Activated naive CD8-positive, alpha-beta T cell (primary cell): ENCODE measurements around the gene DNAJC15.
A peak's percentile ranks its signal among the peaks of the same experiment; 100 is the strongest.
"Not testable (repeated sequence)": the region's sequence is repeated elsewhere in the genome, so short reads cannot be mapped to it uniquely, and the experiment has no call there.

Experiments
- H3K27ac Mint-ChIP-seq: one replicate; pipeline ENCODE4 v1.8.0; 2021; ENCODE audit warnings: mixed read lengths
- H3K27me3 Mint-ChIP-seq: one replicate; pipeline ENCODE4 v1.8.0; 2021; ENCODE audit warnings: mixed read lengths
- H3K36me3 Mint-ChIP-seq: one replicate; pipeline ENCODE4 v1.8.0; 2021; ENCODE audit warnings: mixed read lengths
- H3K4me1 Mint-ChIP-seq: one replicate; pipeline ENCODE4 v1.8.0; 2021; ENCODE audit warnings: low read depth, mixed read lengths
- H3K4me3 Mint-ChIP-seq: one replicate; pipeline ENCODE4 v1.8.0; 2021; ENCODE audit warnings: mild to moderate bottlenecking, mixed read lengths
- H3K9me3 Mint-ChIP-seq: one replicate; pipeline ENCODE4 v1.8.0; 2021; ENCODE audit warnings: low read depth, mixed read lengths

Gene DNAJC15

DNA sequence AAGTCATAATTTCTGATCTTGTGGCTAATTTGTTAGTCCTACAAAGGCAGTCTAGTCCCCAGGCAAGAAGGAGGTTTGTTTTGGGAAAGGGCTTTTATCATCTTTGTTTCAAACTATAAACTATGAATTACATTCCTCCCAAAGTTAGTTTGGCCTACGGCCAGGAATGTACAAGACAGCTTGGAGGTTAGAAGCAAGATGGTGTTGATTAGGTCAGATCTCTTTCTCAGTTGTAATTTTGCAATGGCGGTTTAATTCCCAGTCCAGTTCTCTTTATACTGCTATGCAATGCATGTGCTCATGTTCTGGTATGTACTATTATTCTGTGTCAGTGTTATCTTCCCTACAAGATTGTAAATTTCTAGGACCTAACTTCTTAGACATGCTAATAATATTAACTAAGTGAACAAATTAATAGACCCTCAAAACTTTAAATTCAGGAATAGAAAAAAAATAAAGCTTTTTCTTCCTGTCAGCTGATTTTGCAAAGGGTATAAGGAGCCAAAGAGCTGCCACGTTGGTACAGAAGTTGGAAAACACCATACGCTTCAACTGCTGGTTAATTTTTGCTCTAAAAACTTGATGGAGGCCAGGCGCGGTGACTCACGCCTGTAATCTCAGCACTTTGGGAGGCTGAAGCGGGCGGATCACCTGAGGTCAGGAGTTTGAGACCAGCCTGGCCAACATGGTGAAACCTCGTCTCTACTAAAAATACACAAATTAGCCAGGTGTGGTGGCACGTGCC is 1.3 kb upstream of the DNAJC15 start:
- H3K4me1 Mint-ChIP-seq: peaks cover 26% of the 10 kb centered on the region
- no peaks in the 10 kb centered on the region for H3K9me3 Mint-ChIP-seq
- H3K4me3 Mint-ChIP-seq: no peak overlapping the region
- no peaks in the 10 kb centered on the region for H3K36me3 Mint-ChIP-seq
- H3K27me3 Mint-ChIP-seq: no peaks in the 10 kb centered on the region
- H3K27ac Mint-ChIP-seq: no peak overlapping the region

GRCh38 chr13:43022934-43023288 is 475 bp upstream of the DNAJC15 start:
- no peaks in the 10 kb centered on the region for H3K27me3 Mint-ChIP-seq
- H3K9me3 Mint-ChIP-seq: no peaks in the 10 kb centered on the region
- peak overlapping the region; percentile 99 for H3K27ac Mint-ChIP-seq

DNA sequence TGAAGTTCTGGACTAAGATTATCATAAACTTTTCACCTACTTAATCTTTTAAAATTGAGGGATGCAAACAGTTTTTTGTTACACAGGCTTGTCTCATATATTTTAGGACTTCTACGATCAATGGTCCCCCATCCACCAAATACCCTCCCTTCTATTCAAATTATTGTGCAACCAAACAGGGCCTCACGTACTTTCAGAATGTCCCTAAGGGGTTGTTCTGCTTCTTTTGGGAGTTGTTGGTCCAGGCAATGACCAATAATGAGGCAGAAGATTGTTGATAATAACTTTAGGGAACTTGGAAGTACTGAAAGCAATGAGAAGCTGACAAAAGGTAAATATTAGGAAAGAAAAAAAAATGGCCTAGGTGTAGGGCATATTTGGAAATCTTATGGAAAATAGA is 2.9 kb downstream of the DNAJC15 start:
- H3K9me3 Mint-ChIP-seq: no peaks in the 10 kb centered on the region
- peaks cover 17% of the 10 kb centered on the region for H3K36me3 Mint-ChIP-seq
- no peaks in the 10 kb centered on the region for H3K27me3 Mint-ChIP-seq
- H3K4me1 Mint-ChIP-seq: peaks cover 53% of the 10 kb centered on the region
- H3K27ac Mint-ChIP-seq: no peak overlapping the region
- peak overlapping the region; percentile 10 for H3K4me3 Mint-ChIP-seq

More at GRCh38 chr13:43022934-43023288, 475 bp upstream of the DNAJC15 start:
- peaks cover 30% of the 10 kb centered on the region for H3K4me1 Mint-ChIP-seq
- H3K4me3 Mint-ChIP-seq: peak overlapping the region; percentile 99
- H3K36me3 Mint-ChIP-seq: peaks cover 2% of the 10 kb centered on the region

DNA sequence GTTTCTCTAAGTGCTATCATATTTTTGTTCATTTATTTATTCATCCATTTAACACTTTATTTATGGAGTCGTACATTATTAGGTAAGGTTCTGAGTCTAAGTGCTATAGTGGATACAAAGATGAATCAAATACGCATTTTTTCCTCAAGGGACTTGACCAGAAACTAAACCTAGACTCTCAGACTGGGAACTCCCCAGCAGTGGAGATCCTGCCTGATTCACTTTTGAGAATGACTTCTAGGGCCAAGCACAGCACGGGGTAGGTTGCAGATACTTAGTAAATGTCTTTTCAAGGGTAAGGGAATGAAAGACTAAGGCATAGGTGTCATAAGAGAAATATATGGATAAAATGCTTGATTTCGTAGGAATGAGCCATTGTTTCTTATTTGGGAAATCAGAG is 7.2 kb downstream of the DNAJC15 start:
- Mint-ChIP-seq H3K4me1 (peaks cover 53% of the 10 kb centered on the region), H3K27me3 (no peaks in the 10 kb centered on the region), H3K36me3 (peaks cover 38% of the 10 kb centered on the region), H3K9me3 (no peaks in the 10 kb centered on the region), H3K27ac (no peak overlapping the region), H3K4me3 (no peak overlapping the region)

GRCh38 chr13:43031881-43032280 is 8.5 kb downstream of the DNAJC15 start:
- Mint-ChIP-seq H3K27ac (no peak overlapping the region), H3K4me3 (no peak overlapping the region), H3K9me3 (no peaks in the 10 kb centered on the region), H3K27me3 (no peaks in the 10 kb centered on the region), H3K4me1 (peaks cover 48% of the 10 kb centered on the region), H3K36me3 (peaks cover 38% of the 10 kb centered on the region)

- Mint-ChIP-seq H3K9me3 (no peaks in the 10 kb centered on the region), H3K27ac (no peak overlapping the region), H3K4me1 (peaks cover 41% of the 10 kb centered on the region), H3K4me3 (no peak overlapping the region), H3K36me3 (peaks cover 34% of the 10 kb centered on the region), H3K27me3 (no peaks in the 10 kb centered on the region)
These were observed 9.7 kb downstream of the DNAJC15 start for GRCh38 chr13:43033038-43033437.

DNA sequence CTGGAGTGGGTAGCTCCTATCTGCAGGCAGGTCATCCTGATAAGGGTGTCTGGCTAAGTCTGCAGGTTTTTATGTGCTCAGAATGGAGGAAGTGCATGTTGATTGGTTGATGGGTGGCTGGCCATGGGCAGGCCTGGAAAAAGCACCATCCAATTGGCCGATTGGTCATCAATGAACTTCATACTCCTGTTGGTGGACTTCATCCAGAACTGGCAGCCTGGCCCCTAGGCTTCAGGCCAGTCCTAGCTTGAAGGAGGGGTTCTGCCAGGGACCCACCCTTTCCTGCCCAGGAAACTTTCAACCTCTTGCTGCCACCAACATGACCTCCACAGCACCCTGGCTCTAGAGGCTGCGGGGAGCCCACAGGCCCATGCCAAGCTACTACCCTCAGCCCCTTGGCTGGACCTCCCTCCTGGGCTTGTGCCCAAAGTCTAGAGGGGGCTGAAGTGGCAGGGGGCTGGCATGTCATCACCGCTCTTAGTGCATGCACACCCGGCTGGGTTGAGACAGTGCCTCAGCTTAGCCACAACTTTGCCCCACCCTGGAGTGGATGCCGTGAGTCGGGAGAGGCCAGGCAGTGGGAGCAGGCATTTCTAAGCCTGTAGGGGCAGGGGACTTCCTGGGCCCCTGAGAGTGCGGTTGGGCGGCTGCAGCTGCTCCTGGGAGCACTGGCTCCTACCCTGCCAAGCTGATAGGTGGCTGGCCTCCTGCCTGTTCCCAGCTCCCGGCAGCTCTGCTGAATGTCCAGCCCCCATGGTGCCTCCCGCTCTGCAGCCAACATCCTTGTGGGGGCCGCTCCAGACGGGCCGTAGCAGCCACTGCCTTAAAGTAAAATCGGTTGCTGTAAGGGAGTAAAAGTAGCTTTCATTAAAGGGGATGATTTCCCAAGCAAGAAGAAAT is 13.2 kb downstream of the DNAJC15 start:
- no peaks in the 10 kb centered on the region for H3K9me3 Mint-ChIP-seq
- no peak overlapping the region for H3K27ac Mint-ChIP-seq
- H3K27me3 Mint-ChIP-seq: no peaks in the 10 kb centered on the region
- no peak overlapping the region for H3K4me3 Mint-ChIP-seq
- peaks cover 23% of the 10 kb centered on the region for H3K36me3 Mint-ChIP-seq
- H3K4me1 Mint-ChIP-seq: peaks cover 38% of the 10 kb centered on the region

DNA sequence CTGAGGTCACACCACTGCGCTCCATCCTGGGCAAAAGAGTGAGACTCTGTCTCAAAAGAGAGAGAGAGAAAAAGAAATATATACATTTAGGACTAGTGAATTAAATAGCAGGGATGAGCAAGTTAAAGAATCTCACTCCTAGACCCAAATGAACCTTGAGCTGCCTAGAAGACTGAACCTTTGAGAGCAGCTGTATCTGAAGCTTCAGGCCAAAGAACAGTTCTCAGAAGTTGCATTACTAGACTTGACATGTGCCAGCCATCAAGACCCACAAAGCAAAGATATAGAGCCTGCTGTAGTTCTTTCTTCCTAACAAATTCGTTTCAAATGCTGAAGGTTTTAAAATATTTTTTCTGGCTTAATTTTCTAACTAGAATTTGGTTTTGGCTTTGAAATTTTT is 16.6 kb downstream of the DNAJC15 start:
- no peak overlapping the region for H3K27ac Mint-ChIP-seq
- H3K9me3 Mint-ChIP-seq: no peaks in the 10 kb centered on the region
- peaks cover 12% of the 10 kb centered on the region for H3K36me3 Mint-ChIP-seq
- H3K4me3 Mint-ChIP-seq: no peak overlapping the region
- H3K27me3 Mint-ChIP-seq: no peaks in the 10 kb centered on the region
- H3K4me1 Mint-ChIP-seq: peaks cover 50% of the 10 kb centered on the region

DNA sequence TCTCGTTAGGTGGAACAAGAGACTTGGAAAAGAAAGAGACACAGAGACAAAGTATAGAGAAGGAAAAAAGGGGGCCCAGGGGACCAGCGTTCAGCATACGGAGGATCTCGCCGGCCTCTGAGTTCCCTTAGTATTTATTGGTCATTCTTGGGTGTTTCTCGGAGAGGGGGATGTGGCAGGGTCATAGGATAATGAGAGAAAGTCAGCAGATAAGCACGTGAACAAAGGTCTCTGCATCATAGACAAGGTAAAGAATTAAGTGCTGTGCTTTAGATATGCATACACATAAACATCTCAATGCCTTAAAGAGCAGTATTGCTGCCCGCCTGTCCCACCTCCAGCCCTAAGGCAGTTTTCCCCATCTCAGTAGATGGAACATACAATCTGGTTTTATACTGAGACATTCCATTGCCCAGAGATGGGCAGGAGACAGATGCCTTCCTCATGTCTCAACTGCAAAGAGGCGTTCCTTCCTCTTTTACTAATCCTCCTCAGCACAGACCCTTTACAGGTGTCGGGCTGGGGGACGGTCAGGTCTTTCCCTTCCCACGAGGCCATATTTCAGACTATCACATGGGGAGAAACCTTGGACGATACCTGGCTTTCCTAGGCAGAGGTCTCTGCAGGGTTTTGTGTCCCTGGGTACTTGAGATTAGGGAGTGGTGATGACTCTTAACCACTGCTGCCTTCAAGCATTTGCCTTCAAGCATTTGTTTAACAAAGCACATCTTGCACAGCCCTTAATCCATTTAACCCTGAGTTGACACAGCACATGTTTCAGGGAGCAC is 17.4 kb downstream of the DNAJC15 start:
- H3K9me3 Mint-ChIP-seq, H3K27ac Mint-ChIP-seq, H3K4me3 Mint-ChIP-seq, H3K27me3 Mint-ChIP-seq: not testable (repeated sequence)
- Mint-ChIP-seq H3K36me3 (peaks cover 12% of the 10 kb centered on the region), H3K4me1 (peaks cover 55% of the 10 kb centered on the region)

- H3K4me3 Mint-ChIP-seq: no peak overlapping the region
- peak overlapping the region; percentile 23 for H3K27ac Mint-ChIP-seq
- H3K9me3 Mint-ChIP-seq: no peaks in the 10 kb centered on the region
- H3K36me3 Mint-ChIP-seq: peaks cover 12% of the 10 kb centered on the region
- peaks cover 61% of the 10 kb centered on the region for H3K4me1 Mint-ChIP-seq
- no peaks in the 10 kb centered on the region for H3K27me3 Mint-ChIP-seq
These were observed 18.1 kb downstream of the DNAJC15 start for GRCh38 chr13:43041369-43041921.

GRCh38 chr13:43042410-43042921 is 19.1 kb downstream of the DNAJC15 start:
- Mint-ChIP-seq H3K27ac (no peak overlapping the region), H3K4me1 (peaks cover 61% of the 10 kb centered on the region), H3K36me3 (peaks cover 12% of the 10 kb centered on the region), H3K4me3 (no peak overlapping the region), H3K27me3 (no peaks in the 10 kb centered on the region), H3K9me3 (no peaks in the 10 kb centered on the region)

GRCh38 chr13:43044720-43045301 is 21.4 kb downstream of the DNAJC15 start:
- H3K27ac Mint-ChIP-seq: peak overlapping the region; percentile 46
- H3K4me3 Mint-ChIP-seq: peak overlapping the region; percentile 41
- H3K27me3 Mint-ChIP-seq: no peaks in the 10 kb centered on the region
- H3K36me3 Mint-ChIP-seq: peaks cover 10% of the 10 kb centered on the region
- H3K9me3 Mint-ChIP-seq: no peaks in the 10 kb centered on the region
- peaks cover 64% of the 10 kb centered on the region for H3K4me1 Mint-ChIP-seq

DNA sequence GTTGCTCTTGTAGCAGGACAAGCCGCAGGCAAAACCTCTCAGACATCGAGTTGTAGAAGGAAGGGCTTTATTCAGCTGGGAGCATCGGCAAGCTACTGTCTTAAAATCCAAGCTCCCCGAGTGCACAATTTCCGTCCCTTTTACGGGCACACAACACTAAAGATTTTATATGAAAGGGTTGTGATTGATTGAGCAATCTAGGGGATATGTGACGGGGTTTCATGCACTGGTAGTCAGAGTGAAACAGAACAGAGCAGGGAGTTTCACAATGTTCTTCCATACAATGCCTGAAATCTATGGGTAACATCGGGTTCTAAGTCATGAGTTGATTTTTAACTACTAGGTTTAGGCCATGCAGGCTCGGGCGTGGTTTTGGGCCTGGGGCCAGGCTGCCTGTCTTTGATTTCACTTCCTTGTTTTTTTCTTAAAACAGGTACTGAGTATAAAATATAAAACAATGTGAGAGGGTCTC is 22.0 kb downstream of the DNAJC15 start:
- Mint-ChIP-seq H3K27ac (peak overlapping the region; percentile 46), H3K4me1 (peaks cover 60% of the 10 kb centered on the region), H3K4me3 (peak overlapping the region; percentile 41)
- H3K9me3 Mint-ChIP-seq, H3K27me3 Mint-ChIP-seq, H3K36me3 Mint-ChIP-seq: not testable (repeated sequence)

- Mint-ChIP-seq H3K4me3 (no peak overlapping the region), H3K36me3 (peaks cover 10% of the 10 kb centered on the region), H3K4me1 (peaks cover 55% of the 10 kb centered on the region), H3K27ac (no peak overlapping the region), H3K27me3 (no peaks in the 10 kb centered on the region), H3K9me3 (no peaks in the 10 kb centered on the region)
These were observed 22.9 kb downstream of the DNAJC15 start for GRCh38 chr13:43046259-43046658.
